HG03108 (cell line): Measurements from ENCODE around the gene DEFB115.
"Not testable (repeated sequence)": the region's sequence is repeated elsewhere in the genome, so short reads cannot be mapped to it uniquely, and the experiment has no call there.

Experiments
- ATAC-seq: cut with Tn5 transposase; IDR thresholded peaks from one replicate; pipeline ENCODE4 v1.9.1; 2021; ENCODE audit warnings: moderate library complexity; ENCODE audit not compliant: unreplicated experiment

Gene DEFB115, protein sequence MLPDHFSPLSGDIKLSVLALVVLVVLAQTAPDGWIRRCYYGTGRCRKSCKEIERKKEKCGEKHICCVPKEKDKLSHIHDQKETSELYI

DNA sequence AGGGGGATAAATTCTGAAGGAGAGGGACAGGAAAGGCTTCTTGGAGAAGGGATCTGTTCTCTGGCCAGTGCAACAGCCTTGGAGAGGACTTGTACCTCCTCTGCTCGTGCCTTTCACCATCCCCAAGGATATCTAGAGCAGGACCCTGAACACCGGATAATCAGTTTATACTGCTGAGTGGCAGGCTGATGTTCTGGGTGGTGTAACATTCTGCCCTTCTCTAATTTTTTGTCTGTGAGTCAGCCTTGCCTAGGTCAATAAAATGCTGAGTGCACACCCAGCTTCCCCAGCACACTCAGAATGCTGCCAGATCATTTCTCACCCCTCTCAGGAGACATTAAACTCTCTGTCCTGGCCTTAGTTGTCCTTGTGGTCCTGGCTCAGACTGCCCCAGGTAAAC, at the start of gene DEFB115:
Gene DEFB115, plus strand, starts transcription at position 301 of the 400 bp plus-strand sequence. Its CDS starts 0 bp downstream, at position 301.
- no peak for ATAC-seq

DNA sequence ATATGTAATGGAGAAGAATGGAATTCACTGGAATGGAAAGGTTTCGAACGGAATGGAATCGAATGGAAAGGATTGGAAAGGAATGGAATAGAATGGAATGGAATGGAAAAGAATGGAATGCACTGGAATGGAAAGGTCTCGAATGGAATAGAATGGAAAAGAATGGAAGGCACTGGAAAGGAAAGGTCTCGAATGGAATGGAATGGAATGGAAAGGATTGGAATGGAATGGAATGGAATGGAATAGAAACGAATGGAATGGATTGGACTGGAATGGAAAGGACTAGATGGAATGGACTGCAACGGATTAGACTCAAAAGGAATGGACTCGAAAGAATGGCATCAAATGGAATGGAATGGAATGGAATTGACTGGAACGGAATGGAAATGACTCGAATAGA, 20.5 kb upstream of the DEFB115 start:
- no peak for ATAC-seq

DNA sequence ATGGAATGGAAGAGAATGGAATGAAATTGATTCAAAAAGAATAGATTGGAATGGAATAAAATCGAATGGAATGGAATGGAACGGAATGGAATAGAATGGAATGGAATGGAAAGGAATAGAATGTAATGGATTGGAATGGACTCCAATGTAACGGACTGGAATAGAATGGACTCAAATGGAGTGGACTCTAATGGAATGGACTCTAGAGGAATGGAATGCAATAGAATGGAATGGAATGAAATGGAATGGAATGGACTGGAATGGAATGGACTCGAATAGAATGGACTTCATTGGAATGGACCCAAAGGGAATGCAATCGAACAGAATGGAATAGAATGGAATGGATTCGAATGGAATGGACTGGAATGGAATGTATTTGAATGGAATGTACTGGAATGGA, 19.7 kb upstream of the DEFB115 start:
- no peak for ATAC-seq

DNA sequence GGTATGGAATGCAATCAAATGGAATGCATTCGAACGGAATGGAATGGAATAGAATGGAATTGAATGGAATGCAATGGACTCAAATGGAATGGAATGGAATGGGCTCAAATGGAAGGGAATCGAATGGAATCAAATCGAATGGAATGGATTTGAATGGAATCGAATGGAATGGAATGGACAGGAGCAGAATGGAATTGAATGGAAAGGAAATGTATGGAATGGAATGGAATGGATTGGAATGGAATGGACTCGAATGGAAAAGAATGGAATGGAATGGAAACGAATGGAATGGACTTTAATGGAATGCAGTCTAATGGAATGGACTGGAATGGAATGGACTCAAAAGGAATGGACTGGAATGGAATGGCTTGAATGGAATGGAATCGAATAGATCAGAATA, 18.3 kb upstream of the DEFB115 start:
- no peak for ATAC-seq

DNA sequence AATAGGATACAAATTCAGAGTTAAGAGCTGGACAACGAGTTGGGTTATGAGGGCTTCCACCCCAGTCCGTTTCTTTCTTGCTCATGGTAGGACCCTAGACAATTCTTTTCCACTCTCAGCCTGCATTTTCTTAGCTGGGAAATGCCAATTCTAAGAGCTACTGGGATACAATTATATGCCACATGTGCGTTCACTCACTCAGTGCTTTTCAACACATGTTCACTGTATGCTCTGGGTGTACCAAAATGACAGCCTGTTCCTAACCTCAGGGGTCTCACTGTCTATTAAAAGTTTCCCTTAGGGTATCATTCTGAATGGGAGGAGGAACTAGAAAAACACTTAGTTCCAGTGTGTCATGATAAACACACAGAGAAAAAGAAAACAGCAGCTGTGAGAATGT, 505 bp upstream of the DEFB115 start:
- no peak for ATAC-seq

DNA sequence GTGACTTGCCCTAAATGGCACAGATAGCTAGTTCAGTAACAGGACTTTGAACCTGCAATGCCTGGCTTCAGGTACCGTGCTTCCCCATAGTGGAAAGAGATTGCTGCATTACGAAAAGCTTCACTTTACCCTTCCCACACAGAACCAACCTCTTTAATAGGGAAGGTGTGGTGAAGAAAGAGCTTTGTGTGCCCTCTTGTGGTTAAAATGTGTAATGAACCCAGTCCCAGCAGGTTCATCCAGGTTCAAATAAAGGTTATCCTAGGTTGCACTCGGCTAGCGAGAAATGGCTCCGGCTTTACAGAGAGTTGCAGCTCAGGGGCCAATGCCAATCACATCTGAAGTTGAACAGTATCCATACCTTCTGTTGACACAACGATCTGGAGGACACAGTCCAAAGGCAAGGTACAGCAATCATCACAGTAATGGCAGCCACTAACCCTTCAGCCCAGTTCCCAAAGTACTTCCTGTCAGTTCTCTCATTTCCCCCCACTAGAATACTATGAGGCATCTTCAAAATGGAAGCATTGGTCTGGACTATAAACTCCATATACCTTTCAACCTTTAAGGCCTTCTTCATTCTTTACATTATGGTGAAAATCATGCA, 3.0 kb downstream of the DEFB115 start:
- no peak for ATAC-seq

DNA sequence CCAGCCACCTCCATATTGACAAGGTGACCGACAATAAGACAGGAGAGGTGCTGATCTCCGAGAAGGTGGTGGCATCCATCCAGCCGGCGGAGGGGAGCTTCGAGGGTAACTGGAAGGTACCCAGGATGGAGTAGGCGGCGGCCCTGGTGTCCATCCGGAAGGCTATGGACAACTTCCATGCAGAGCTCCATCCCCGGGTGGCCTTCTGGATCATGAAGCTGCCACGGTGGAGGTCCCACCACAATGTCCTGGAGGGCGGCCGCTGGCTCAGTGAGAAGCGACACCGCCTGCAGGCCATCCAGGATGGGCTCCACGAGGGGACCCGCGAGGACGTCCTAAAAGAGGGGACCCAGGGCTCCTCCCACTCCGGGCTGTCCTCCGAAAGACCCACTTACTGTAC, 17.0 kb downstream of the DEFB115 start:
- ATAC-seq: no peak

DNA sequence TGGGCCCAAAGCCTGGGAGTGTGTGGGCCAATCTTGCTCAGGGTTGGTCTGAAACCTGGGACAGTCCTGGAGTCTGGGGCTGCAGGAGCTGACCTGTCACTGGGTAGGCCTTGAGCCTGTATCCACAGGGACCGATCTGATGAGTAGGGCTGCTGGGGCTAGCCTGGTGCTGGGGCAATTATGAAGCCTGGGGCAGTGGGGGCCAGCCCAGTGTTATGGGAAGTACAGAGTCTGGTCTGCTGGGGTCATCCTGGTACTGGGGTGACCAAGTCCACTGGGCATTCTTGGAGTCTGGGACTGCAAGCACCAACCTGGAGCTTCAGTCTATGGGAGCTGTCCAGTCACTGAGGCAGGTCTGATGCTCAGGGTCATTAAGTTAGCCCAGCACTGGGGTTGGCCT, 20.7 kb downstream of the DEFB115 start:
- no peak for ATAC-seq

DNA sequence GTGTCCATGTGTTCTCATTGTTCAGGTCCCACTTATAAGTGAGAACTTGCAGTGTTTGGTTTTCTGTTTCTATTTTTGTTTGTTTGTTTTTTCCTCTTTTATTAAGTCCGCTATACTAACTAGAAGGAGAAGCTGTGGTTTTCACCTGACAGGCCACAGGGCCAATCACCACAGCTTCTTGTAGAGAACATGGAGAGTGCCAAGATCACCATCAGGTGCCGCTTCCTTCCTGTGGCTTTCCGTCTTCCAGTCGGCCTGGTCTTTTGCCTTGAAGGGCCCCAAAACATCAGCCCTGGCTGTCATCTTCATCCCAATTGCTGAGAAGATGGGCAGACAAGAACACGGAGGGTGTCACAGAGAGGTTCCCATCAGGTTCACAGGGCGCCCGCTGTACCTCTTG, 27.5 kb downstream of the DEFB115 start:
- ATAC-seq: not testable (repeated sequence)

DNA sequence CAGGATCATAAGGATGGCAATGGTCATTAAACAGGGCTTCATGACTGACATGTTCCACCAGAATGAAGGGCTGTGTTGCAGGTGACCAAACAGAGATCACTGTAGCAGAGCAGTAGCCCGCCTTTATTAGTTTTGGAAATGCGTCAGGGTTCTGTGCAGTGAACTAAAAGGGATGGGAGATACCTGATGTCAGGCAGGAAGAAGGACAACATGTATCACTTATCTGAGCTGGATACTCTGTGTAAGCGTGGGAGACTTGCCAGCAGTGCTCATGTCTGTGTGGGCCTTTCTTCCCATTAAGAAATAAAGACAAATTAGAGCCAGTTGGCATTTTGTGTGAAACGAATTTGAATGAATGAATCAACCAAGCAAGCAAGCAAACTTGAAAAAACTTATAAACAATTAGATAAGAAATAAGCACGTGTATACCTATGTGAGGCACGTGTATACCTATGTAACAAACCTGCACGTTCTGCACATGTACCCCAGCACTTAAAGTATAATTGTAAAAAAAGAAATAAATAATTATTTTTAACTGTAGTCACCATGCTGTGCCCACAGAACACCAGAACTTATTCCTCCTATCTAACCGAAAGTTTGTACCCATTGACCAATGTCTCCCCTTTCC, 51.2 kb downstream of the DEFB115 start, which contains the start of gene DEFB116:
Gene DEFB116, minus strand, starts transcription at position 51 of the 628 bp plus-strand sequence. Its CDS starts 0 bp downstream, at position 51.
- no peak for ATAC-seq
